HL-60 (cell line): Measurements from ENCODE around the gene MYH10.

Source experiments
- DNase-seq, 2 experiments: peaks; one replicate each; pipeline ENCODE4 v3.0.0-alpha.2; 2010 to 2020; ENCODE audit warnings: low read depth in 1 of 2, low spot score in 1 of 2
- H3K27ac ChIP-seq: fragments of 250-450 bp; sonication (Bioruptor Pico); replicated peaks from 2 replicates; pipeline ENCODE4 v1.5.1; 2020; ENCODE audit warnings: mild to moderate bottlenecking, moderate library complexity
- H3K27me3 ChIP-seq: fragments of 250-450 bp; sonication (Bioruptor Pico); 2 replicates; pipeline ENCODE4 v1.5.1; 2021; ENCODE audit warnings: mild to moderate bottlenecking, moderate library complexity; ENCODE audit not compliant: insufficient read depth, poor library complexity, severe bottlenecking
- H3K4me3 ChIP-seq: replicated peaks from 2 replicates; pipeline ENCODE4 v1.5.1; 2011; ENCODE audit warnings: mild to moderate bottlenecking, control low read depth, low read length; ENCODE audit not compliant: insufficient read depth
- CTCF ChIP-seq: IDR thresholded peaks from one replicate; pipeline ENCODE4 v1.5.1; 2011; ENCODE audit warnings: low read length, control low read depth, inconsistent platforms; ENCODE audit not compliant: insufficient read depth
- GABPA ChIP-seq: IDR thresholded peaks from 2 replicates; pipeline ENCODE4 v1.6.1; 2012; ENCODE audit warnings: low read depth
- POLR2AphosphoS5 ChIP-seq: IDR thresholded peaks from 2 replicates; pipeline ENCODE4 v1.6.1; 2012; ENCODE audit warnings: low read depth
- REST ChIP-seq: IDR thresholded peaks from 2 replicates; pipeline ENCODE4 v1.6.1; 2012; ENCODE audit warnings: low read depth; ENCODE audit not compliant: insufficient replicate concordance
- SPI1 ChIP-seq: IDR thresholded peaks from 2 replicates; pipeline ENCODE4 v1.6.1; 2012; ENCODE audit warnings: low read depth, mild to moderate bottlenecking, borderline replicate concordance

The MYH10 gene

GRCh38 chr17:8487743-8488142 lies 142.8 kb downstream of the MYH10 start:
- no peak for TF ChIP-seq POLR2AphosphoS5
- no peak for TF ChIP-seq REST
- TF ChIP-seq CTCF: no peak
- no peak for TF ChIP-seq GABPA
- TF ChIP-seq SPI1: no peak
- Histone ChIP-seq H3K4me3 (no peak overlapping the region), H3K27ac (no peak overlapping the region), H3K27me3 (no peaks in the 10 kb centered on the region)
- DNase-seq: no peak

- no peaks in the 10 kb centered on the region for H3K27me3 ChIP-seq
- H3K4me3 ChIP-seq: no peak overlapping the region
- TF ChIP-seq POLR2AphosphoS5: no peak
- TF ChIP-seq REST: no peak
- no peak for TF ChIP-seq GABPA
- TF ChIP-seq SPI1: no peak
- no peak for TF ChIP-seq CTCF
- no peak for DNase-seq
- no peak overlapping the region for H3K27ac ChIP-seq
These were observed 143.3 kb downstream of the MYH10 start for GRCh38 chr17:8487130-8487645.

GRCh38 chr17:8485491-8485890 lies 145.0 kb downstream of the MYH10 start:
- TF ChIP-seq POLR2AphosphoS5: no peak
- no peak for TF ChIP-seq REST
- no peak for TF ChIP-seq GABPA
- no peak for TF ChIP-seq SPI1
- TF ChIP-seq CTCF: no peak

More at GRCh38 chr17:8485491-8485890, 145.0 kb downstream of the MYH10 start:
- no peaks in the 10 kb centered on the region for H3K27me3 ChIP-seq
- DNase-seq: no peak
- H3K4me3 ChIP-seq: no peak overlapping the region
- no peak overlapping the region for H3K27ac ChIP-seq
